ENCODE results near the gene ZSCAN26. TPM values are rescaled to one million over a fixed set of nuclear protein-coding genes. Genes with fewer than 3 reads are reported as not detected.
A peak's percentile ranks its signal among the peaks of the same experiment; 100 is the strongest.

The ZSCAN26 gene
- total and polyA plus RNA-seq, 8 donors: 9.6 to 50.2 (median 38.5) TPM

- H3K4me1 ChIP-seq: peaks cover 1 to 3% of the 10 kb centered on the region in 2 donors
- no peak for ATAC-seq
- TF ChIP-seq CTCF (IDR thresholded peaks at IDR 0.05): no peak
Observed at GRCh38 chr6:28245206-28245941, 21.6 kb upstream of the ZSCAN26 start.

GRCh38 chr6:28248916-28249315 is 18.0 kb upstream of the ZSCAN26 start:
- Histone ChIP-seq H3K9me3 (no peaks in the 10 kb centered on the region), H3K36me3 (peaks cover 0 to 53% of the 10 kb centered on the region in 2 donors), H3K27me3 (no peaks in the 10 kb centered on the region), H3K4me3 (no peak overlapping the region), H3K27ac (no peak overlapping the region), H3K4me1 (peaks cover 16 to 30% of the 10 kb centered on the region in 2 donors)
- DNase-seq: no peak
- no peak for TF ChIP-seq CTCF (IDR thresholded peaks at IDR 0.05)
- ATAC-seq: no peak
- intact Hi-C loops (cut with DNase I): no loop called here

More at GRCh38 chr6:28245206-28245941, 21.6 kb upstream of the ZSCAN26 start:
- H3K27ac ChIP-seq: no peak overlapping the region
- DNase-seq: no peak
- intact Hi-C loops (cut with DNase I): no loop called here
- H3K27me3 ChIP-seq: no peaks in the 10 kb centered on the region
- peaks cover 0 to 58% of the 10 kb centered on the region in 2 donors for H3K36me3 ChIP-seq
- no peak overlapping the region for H3K4me3 ChIP-seq
- no peaks in the 10 kb centered on the region for H3K9me3 ChIP-seq

DNA sequence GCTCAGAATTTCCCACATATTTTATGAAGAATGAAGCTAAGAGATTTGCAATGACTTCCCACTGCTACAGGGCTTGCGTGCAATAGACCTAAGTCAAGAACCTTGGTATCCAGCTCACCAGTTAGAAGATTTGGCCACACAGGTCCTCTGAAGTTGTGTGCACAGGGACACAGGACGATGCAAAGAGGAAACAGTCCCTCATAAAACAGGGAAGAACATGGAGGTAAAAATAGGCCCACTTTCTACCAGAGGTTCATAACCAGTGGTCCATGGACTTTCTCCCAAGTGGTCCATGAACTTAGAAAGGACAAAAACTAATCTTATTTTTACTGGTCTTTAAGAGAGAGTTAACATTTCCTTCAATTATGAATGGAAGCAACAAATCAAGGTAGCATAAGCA is 16.2 kb upstream of the ZSCAN26 start:
- H3K27ac ChIP-seq: no peak overlapping the region
- peaks cover 0 to 35% of the 10 kb centered on the region in 2 donors for H3K36me3 ChIP-seq
- ATAC-seq (no peak), DNase-seq (no peak)
- H3K4me1 ChIP-seq: peaks cover 16 to 30% of the 10 kb centered on the region in 2 donors
- no peaks in the 10 kb centered on the region for H3K27me3 ChIP-seq
- no peak for TF ChIP-seq CTCF (IDR thresholded peaks at IDR 0.05)
- intact Hi-C loops (cut with DNase I): no loop called here
- H3K9me3 ChIP-seq: no peaks in the 10 kb centered on the region
- H3K4me3 ChIP-seq: peak overlapping the region; percentile 88 to 90

DNA sequence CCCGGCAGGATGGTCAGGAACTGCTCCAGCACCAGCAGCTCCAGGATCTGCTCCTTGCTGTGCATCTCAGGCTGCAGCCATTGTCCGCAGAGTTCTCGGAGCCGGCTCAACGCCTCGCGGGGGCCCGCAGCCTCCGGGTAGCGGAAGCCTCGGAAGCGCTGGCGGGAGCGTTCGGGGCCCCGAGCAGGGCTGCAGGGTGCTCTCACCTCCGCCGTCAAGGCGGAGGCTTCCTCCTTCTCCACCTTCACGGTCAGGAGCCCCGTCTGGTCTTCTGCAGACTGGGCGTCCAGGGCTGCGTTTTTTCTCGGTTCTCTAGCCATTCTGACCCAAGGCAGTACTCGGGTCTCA is 15.3 kb upstream of the ZSCAN26 start:
- H3K27me3 ChIP-seq: no peaks in the 10 kb centered on the region
- peak in 1 of 4 donors; percentile 84 for DNase-seq
- H3K9me3 ChIP-seq: no peaks in the 10 kb centered on the region
- H3K36me3 ChIP-seq: peaks cover 0 to 26% of the 10 kb centered on the region in 2 donors
- no peak for TF ChIP-seq CTCF (IDR thresholded peaks at IDR 0.05)
- intact Hi-C loops (cut with DNase I): no loop called here
- peak; percentile 60 for ATAC-seq
- H3K27ac ChIP-seq: peak overlapping the region; percentile 34 to 75
- peak overlapping the region; percentile 88 to 90 for H3K4me3 ChIP-seq
- H3K4me1 ChIP-seq: peaks cover 16 to 30% of the 10 kb centered on the region in 2 donors

DNA sequence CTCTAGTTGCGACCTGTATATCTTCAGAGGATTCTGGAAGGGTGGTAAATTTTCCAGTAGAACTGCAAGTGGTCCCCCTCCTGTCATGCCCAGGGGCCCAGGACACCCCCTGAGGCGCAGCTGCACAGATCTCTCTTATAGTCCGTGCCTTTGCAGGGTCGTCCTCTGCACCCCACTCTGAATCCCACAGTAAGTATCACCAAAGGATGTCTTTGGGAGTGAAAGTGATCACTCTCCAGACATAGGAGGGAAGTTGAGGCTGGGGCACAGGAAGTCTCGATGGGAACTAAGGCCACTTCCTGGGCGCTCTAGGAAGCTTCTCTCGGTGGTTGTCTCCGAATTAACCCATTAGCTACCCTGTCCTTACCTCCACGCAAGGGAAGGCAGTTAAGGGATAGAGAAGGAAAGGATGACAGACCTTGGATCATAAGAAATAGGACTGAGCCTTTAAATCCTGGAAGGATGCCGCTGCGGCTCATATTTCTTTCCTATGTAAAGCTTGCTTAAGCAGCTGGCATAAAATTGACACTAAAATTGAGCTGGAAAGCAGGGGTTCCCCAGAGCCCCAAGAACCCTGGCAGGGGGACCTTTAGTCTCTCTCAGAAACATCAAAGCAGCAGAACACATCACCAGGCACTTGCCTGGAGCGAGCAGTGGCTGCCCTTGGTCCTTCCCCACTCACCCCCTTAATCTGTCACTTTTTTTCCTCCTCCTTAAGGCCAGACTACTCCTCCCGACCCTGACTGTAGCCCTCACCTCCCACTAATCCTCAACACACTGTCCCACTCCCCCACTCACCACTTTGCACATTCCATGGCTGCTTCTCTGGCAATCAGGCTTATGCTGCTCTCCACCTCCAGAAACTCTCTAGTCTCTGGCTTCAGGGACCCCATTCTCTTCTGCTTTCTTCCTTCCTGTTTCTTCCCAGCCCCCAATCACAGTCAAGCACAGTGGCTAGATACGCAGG is 14.7 kb upstream of the ZSCAN26 start, which contains the start of gene ZKSCAN4:
ZKSCAN4 (minus strand) TSS at position 261 of the 967 bp plus-strand sequence. CDS start 289 bp downstream, outside the sequence.
- peak within 1 kb of the TSS; percentile 88 to 90 for H3K4me3 ChIP-seq
- H3K27ac ChIP-seq: peak within 1 kb of the TSS; percentile 34 to 75
- H3K27me3 ChIP-seq: no peaks in the 10 kb centered on the region
- H3K4me1 ChIP-seq: peaks cover 16 to 30% of the 10 kb centered on the region in 2 donors
- H3K9me3 ChIP-seq: no peaks in the 10 kb centered on the region
- ATAC-seq: peak; percentile 99
- TF ChIP-seq CTCF (IDR thresholded peaks at IDR 0.05): no peak
- peak in 3 of 4 donors; percentile 78 to 87 (median 87) for DNase-seq
- peaks cover 0 to 20% of the 10 kb centered on the region in 2 donors for H3K36me3 ChIP-seq
- intact Hi-C loops (cut with DNase I): no loop called here
